ENCODE results near the gene NUBP1. TPM values are rescaled to one million over a fixed set of nuclear protein-coding genes. Genes with fewer than 3 reads are reported as not detected.

Gene NUBP1
- total RNA-seq, 1 donor from 2014 or later = 13.3 TPM

GRCh38 chr16:10708969-10709368 is 34.7 kb upstream of the NUBP1 start:
- Histone ChIP-seq H3K9me3 (no peaks in the 10 kb centered on the region), H3K4me3 (no peak overlapping the region), H3K4me1 (no peaks in the 10 kb centered on the region), H3K27ac (no peak overlapping the region), H3K36me3 (no peaks in the 10 kb centered on the region), H3K27me3 (no peaks in the 10 kb centered on the region)
- intact Hi-C loops (cut with DNase I) = no loop called here
- DNase-seq (ENCODE audit: low spot score in 2 of 2) = no peak
- TF ChIP-seq CTCF (IDR thresholded peaks at IDR 0.05) = no peak

- no peak for TF ChIP-seq CTCF (IDR thresholded peaks at IDR 0.05)
- Histone ChIP-seq H3K27me3 (no peaks in the 10 kb centered on the region), H3K36me3 (no peaks in the 10 kb centered on the region), H3K4me1 (no peaks in the 10 kb centered on the region), H3K27ac (no peak overlapping the region), H3K9me3 (no peaks in the 10 kb centered on the region), H3K4me3 (no peak overlapping the region)
- no peak for DNase-seq (ENCODE audit: low spot score in 2 of 2)
- intact Hi-C loops (cut with DNase I) = no loop called here
These were observed 15.4 kb upstream of the NUBP1 start for GRCh38 chr16:10728003-10728887.

GRCh38 chr16:10729104-10730048 is 14.3 kb upstream of the NUBP1 start:
- TF ChIP-seq CTCF (IDR thresholded peaks at IDR 0.05) = no peak
- no peak for DNase-seq (ENCODE audit: low spot score in 2 of 2)
- intact Hi-C loops (cut with DNase I) = no loop called here

GRCh38 chr16:10731790-10732189 is 11.9 kb upstream of the NUBP1 start:
- TF ChIP-seq CTCF (IDR thresholded peaks at IDR 0.05) = no peak
- Histone ChIP-seq H3K4me1 (no peaks in the 10 kb centered on the region), H3K36me3 (no peaks in the 10 kb centered on the region), H3K4me3 (no peak overlapping the region), H3K9me3 (no peaks in the 10 kb centered on the region), H3K27me3 (no peaks in the 10 kb centered on the region), H3K27ac (no peak overlapping the region)
- intact Hi-C loops (cut with DNase I) = no loop called here
- DNase-seq (ENCODE audit: low spot score in 2 of 2) = no peak

More at GRCh38 chr16:10729104-10730048, 14.3 kb upstream of the NUBP1 start:
- Histone ChIP-seq H3K4me1 (no peaks in the 10 kb centered on the region), H3K27ac (no peak overlapping the region), H3K36me3 (no peaks in the 10 kb centered on the region), H3K4me3 (no peak overlapping the region), H3K27me3 (no peaks in the 10 kb centered on the region), H3K9me3 (no peaks in the 10 kb centered on the region)

- no peaks in the 10 kb centered on the region for H3K36me3 ChIP-seq
- H3K4me1 ChIP-seq = peaks cover 9 to 16% of the 10 kb centered on the region in 2 donors
- peak overlapping the region; percentile 85 to 87 for H3K27ac ChIP-seq
- peak overlapping the region in 1 of 2 donors; percentile 33 for H3K4me3 ChIP-seq
- DNase-seq (ENCODE audit: low spot score in 2 of 2) = peak in 1 of 2 donors; percentile 80
- intact Hi-C loops (cut with DNase I) = loop anchor here (1.0 to 5.0 kb wide), 5 partner anchors 156 to 1325 kb away; partner anchors contain the start of genes EMP2 and SOCS1
- no peaks in the 10 kb centered on the region for H3K9me3 ChIP-seq
- H3K27me3 ChIP-seq = no peaks in the 10 kb centered on the region
- peak; percentile 85 to 92 (median 86) for TF ChIP-seq CTCF (IDR thresholded peaks at IDR 0.05)
These were observed 6.5 kb upstream of the NUBP1 start for GRCh38 chr16:10737068-10737625.
